Right ventricle myocardium inferior (tissue), 1 donor: ENCODE data around the gene MICU2. TPM values are rescaled to one million over a fixed set of nuclear protein-coding genes. Genes with fewer than 3 reads are reported as not detected.
A peak's percentile ranks its signal among the peaks of the same experiment; 100 is the strongest.
"Not testable (repeated sequence)": the region's sequence is repeated elsewhere in the genome, so short reads cannot be mapped to it uniquely, and the experiment has no call there.

Experiments used
- ATAC-seq: fragments of 200-7000 bp; cut with Tn5 transposase; one replicate; pipeline ENCODE4 v1.9.1; 2020; ENCODE audit warnings: mild to moderate bottlenecking, moderate library complexity
- DNase-seq: peaks from one replicate; pipeline ENCODE4 v3.0.0; 2021; ENCODE audit errors: missing footprints
- intact Hi-C: fragments of 100-400 bp; cut with DNase I; formaldehyde crosslinking; loops from one replicate; pipeline ENCODE4 v1.11.0; 2022
- total RNA-seq: library from RNA; stranded (reverse); fragmentation: NEBNext Ultra II Directional; extraction: Animal tissue kit (Norgen Biotek cat#: 25700); gene quantifications from one replicate; pipeline ENCODE4 v1.2.1, GENCODE V29; 2021
- donor health status: DM: no; HTN: yes; CAD: no; lungs with severe emphysema.

Gene MICU2
- total RNA-seq, 1 donor from 2014 or later = 60.7 TPM

DNA sequence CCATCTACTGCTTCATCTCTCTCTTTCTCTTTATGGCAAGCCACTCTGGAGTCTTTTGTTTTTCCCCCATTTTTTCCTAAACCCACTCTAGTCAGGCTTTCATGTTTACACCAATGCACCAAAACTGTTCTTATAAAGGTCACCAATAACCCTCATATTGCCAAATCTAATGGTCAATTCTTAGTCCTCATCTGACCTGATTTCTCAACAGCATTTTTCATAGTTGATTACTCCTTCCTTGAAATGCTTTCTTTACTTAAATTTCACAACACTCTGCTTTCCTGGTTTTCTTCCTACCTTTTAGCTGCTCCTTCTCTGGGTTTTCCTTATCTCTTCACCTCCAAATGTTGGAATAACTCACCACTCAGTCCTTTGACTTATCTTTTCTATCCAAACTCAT, 47.9 kb downstream of the MICU2 start:
- intact Hi-C loops = no loop called here
- ATAC-seq = no peak
- no peak for DNase-seq

DNA sequence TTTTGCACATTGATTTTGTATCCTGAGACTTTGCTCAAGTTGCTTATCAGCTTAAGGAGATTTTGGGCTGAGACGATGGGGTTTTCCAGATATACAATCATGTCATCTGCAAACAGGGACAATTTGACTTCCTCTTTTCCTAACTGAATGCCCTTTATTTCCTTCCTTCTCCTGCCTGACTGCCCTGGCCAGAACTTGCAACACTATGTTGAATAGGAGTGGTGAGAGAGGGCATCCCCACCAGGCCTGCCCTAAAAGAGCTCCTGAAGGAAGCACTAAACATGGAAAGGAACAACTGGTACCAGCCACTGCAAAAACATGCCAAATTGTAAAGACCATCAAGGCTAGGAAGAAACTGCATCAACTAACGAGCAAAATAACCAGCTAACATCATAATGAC, 50.7 kb downstream of the MICU2 start:
- DNase-seq, intact Hi-C loops, ATAC-seq: not testable (repeated sequence)

DNA sequence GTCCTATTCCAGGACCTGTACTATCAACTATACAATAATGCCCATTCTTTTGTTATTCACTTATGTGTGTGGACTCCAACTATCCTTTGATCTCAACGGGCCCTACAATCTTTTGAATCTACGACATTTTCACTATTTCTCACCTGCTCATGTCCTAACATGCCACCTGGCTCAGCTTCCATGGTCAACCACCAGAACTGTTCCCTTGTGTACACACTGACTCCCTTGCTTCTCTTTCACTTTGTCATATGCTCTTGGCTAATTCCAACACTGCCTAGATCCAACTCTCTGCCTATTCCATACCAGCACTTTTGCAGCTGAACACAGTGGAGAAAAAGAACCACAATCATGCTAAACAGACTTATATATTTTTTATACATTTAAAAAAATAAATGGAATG, 53.1 kb downstream of the MICU2 start:
- no peak for DNase-seq
- intact Hi-C loops = no loop called here
- ATAC-seq = no peak

DNA sequence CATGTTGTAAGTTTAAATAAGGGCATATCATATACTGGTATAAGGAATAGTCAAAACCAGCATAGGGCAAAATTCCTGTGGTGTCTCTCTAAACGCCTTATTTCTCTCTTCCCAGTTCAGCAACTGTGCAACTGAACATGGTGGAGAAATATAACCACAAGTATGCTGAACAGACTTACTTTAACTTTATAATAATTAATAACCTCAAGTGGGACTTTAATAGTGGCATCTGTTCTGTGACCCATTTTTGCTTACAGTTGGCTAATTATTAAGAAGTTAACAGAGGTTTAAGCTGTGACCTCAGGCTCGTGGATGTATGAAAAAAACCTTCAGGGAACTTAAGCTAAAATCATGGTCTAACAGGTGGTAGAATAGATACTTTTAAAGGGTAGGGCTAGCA, 54.3 kb downstream of the MICU2 start:
- intact Hi-C loops = no loop called here
- DNase-seq (no peak), ATAC-seq (no peak)

DNA sequence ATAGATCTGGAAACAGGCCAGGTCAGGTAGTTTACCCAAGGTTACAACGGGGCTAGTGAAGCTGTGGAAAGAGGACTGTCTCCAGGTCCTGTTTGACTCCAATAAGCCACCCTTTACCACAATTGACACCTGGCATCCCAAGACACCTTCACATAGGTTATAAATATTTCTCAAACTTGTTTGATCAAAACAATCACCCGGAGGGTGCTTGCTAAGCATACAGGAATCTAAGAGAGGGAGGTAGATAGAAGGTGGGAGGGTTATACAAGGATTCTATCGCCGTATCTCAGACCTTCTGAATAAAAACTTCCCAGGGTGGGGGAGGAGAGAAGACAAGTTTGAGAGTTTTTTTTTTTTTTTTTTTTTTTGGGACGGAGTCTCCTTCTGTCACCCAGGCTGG, 55.4 kb downstream of the MICU2 start:
- intact Hi-C loops = no loop called here
- ATAC-seq (no peak), DNase-seq (no peak)

DNA sequence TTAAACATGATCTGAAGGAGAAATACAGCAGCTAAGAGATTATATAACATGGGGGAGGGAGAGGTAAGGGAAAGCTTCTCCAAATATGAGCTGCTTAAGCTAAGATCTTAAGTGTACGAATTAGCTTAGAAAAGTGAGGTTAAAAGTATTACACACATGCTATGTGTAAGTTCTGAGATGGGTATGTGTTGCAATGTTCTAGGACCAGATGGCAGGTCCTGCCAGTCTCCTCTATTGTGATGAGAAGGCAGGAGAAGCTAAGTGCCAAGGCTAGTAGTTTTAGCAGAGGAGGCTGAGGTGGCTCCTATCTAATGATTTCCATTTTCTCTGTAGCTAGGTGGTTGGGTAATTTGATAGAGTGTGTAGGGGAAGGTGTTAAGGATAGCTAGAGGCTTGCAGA, 57.6 kb downstream of the MICU2 start:
- intact Hi-C loops = no loop called here
- DNase-seq (no peak), ATAC-seq (no peak)

DNA sequence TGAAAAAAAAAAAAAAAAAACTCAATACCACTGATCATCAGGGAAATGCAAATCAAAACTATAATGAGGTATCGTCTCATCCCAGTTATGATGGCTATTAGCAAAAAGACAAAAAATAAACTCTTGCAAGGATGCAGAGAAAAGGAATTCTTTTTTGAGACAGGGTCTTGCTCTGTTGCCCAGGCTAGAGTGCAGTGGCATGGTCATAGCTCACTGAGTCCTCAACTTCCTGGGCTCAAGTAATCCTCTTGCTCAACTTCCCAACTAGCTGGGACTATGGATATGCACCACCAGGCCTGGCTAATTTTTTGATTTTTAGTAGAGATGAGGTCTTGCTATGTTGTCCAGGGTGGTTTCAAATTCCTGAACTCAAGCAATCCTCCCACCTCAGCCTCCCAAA, 59.5 kb downstream of the MICU2 start:
- intact Hi-C loops = no loop called here
- ATAC-seq = no peak
- DNase-seq = no peak

DNA sequence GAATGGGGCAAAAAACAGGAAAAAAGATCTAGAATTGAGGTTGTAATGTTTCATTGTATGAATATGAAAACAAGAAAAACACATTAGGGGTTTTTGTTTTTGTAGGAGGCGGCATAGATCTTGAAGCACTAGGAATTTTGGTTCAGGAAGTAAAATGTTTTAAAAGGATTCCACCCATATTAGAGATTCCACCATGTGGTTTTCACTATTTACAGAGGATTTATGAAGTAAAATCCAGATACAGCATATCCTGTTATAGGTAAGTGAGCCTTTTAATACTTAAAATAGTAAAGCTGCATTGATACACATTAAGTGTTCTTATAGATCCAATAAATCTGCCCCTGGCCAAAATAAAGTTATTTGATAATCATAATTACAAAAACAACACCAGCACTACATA, 61.4 kb downstream of the MICU2 start:
- intact Hi-C loops = no loop called here
- ATAC-seq (no peak), DNase-seq (no peak)

DNA sequence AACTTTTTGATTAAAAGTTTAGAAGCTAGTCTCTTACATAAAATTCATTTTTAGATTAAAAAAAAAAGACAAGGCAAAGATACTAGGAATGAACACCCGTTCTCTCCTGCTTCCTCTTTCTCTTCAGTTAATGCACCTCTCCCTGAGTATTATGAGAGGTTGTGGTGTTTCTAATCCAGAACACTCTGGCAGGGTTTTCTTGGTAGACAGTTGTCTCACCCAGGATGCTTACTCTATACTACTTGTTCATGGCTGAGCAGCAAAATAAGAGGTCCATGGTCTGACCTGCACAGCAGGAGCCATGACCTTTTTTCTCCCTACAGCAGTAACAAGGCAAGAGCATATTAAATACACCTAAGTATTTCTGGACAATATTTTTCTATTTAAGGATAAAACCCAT, 62.0 kb downstream of the MICU2 start:
- intact Hi-C loops = no loop called here
- ATAC-seq = no peak
- no peak for DNase-seq

DNA sequence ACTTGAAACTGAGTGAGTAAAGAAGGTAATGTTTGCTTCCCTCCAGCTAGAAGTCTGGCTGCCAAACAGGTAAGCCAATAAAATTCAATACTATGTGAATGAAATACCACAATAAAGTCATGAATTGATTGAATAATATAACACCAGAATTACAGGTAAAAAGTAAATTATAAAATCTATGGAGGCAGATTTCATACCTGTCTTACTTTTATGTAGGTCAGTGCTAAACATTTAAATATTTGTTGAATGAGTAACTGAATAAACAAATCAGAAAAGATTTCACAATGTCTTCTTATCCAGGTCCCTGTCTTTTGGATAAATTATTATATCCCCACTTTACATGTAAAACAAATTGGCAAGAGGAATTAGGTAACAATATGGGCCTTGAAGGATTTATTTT, 62.7 kb downstream of the MICU2 start:
- ATAC-seq (no peak), DNase-seq (no peak)
- intact Hi-C loops = no loop called here

DNA sequence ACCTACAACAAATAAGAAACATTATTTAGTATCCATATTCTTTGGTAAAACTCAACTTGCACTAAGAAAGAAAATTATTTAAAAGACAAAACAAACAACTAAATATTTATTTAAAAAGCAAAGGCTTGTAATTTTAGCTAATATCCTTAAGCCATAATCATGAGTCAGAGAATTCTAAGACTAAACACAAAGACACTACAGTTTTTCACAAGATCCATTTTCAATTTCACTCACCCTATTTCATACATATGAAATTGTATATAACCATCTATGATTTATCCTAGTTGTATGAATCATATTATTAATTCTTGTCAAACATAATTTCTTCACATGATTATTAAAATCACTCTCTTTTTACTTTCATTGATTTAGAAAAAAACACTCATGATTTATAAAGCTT, 64.3 kb downstream of the MICU2 start:
- DNase-seq = no peak
- no peak for ATAC-seq
- intact Hi-C loops = no loop called here

DNA sequence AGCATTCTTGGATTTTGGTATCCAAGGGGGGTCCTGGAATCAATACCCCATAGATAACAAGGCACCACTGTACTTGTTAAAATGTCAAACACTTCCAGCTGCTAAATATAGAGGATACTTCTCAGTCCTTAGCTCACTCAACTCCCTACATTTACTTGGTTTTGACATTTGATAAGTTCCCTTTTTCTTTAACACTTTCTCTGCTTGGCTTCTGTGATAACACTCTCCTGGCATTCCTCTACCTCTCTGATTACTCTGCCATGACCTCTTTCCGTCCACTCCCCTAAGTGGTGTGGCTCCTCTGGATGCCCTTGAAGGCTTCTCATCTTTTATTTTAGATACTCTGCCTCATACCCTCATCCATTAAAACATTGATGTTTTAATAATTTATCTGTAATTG, 65.2 kb downstream of the MICU2 start:
- ATAC-seq = peak; percentile 69
- intact Hi-C loops = no loop called here
- no peak for DNase-seq

DNA sequence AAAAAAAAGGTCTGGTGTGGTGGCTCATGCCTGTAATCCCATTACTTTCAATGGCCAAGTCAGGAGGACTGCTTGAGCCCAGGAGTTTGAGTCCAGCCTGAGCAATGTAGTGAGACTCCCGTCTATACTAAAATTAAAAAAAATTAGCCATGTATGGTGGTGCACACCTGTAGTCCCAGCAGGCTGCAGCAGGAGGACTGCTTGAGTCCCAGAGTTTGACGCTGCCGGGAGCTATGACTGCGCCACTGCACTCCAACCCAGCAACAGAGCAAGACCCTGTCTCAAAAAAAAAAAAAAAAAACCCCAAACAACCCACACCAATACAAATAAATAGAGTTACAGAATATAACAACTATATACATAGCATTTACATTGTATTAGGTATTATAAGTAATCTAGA, 65.7 kb downstream of the MICU2 start:
- intact Hi-C loops = no loop called here
- ATAC-seq = no peak

DNA sequence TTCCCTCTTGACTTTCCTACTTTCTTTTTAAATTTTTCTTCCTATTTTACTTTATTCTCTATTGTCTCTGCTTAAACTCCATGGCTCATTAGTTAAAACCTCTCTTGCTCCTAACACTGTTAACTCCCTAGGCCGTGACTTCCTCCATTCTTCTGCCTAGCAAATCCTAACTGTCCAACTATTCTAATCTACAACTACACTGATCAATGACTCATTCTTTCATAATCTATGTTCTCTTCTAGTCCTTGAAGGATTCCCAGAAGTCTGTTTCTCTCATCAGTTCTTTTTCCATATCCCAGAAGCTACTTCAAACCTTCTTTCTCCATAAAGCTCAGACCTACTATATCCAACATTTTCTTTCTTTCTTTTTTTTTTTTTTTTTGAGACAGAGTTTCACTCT, 66.9 kb downstream of the MICU2 start:
- DNase-seq = no peak
- no peak for ATAC-seq
- intact Hi-C loops = no loop called here

More for the DNA sequence above, 65.7 kb downstream of the MICU2 start:
- no peak for DNase-seq

DNA sequence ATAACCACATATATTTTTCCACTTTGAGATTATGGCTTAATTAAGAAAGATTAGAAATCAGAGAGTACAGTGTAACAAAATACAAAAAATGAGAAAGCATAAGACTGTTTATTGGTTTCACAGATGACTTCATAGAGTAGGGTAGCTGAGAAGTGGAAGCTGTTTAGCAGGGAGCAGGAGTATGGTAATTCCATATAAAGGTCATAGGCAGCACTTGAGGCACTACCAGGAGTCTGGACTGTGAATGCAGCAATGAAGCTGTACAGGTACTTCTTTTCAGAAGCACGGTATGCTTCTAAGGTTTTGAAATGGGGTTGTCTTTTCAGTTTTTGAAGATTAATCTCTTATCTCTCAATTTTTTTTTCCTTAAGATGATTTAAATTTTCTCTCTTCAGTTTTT, 69.2 kb downstream of the MICU2 start:
- intact Hi-C loops = no loop called here
- DNase-seq (no peak), ATAC-seq (no peak)

DNA sequence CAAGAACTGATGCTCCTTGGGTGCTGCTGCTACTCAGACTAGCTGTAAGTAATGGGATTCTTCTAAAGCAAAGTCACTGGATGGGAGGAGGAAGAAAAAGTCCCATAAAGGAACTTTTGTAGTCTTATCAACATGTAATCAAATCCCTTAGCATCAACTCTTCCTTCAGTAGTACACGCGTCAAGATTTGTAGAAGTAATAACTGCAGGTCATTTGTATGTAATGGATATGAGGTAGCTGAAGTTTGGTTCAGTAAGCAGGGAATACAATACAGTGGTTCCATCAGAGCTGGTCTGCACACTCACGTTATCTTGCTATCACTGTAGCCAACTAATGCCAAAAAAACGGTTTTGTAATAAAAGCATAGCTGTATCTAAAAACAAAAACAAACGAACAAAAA, 72.5 kb downstream of the MICU2 start:
- DNase-seq = no peak
- no peak for ATAC-seq
- intact Hi-C loops = no loop called here

DNA sequence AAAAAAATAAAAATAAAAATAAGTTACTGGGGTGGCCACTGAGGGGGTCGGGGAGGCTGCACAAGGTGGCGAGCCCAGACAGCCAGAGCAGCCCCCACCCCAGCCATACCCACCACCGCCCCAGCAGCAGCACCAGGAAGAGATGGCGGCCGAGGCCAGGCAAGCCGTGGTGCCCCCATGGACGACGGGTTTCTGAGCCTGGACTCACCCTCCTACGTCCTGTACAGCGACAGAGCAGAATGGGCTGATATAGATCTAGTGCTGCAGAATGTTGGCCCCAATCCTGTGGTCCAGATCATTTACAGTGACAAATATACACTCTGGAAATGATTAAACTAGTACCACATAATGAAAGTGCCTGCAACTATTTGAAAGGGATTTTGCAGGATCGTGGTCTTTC, 73.3 kb downstream of the MICU2 start:
- intact Hi-C loops = no loop called here
- no peak for ATAC-seq
- no peak for DNase-seq

DNA sequence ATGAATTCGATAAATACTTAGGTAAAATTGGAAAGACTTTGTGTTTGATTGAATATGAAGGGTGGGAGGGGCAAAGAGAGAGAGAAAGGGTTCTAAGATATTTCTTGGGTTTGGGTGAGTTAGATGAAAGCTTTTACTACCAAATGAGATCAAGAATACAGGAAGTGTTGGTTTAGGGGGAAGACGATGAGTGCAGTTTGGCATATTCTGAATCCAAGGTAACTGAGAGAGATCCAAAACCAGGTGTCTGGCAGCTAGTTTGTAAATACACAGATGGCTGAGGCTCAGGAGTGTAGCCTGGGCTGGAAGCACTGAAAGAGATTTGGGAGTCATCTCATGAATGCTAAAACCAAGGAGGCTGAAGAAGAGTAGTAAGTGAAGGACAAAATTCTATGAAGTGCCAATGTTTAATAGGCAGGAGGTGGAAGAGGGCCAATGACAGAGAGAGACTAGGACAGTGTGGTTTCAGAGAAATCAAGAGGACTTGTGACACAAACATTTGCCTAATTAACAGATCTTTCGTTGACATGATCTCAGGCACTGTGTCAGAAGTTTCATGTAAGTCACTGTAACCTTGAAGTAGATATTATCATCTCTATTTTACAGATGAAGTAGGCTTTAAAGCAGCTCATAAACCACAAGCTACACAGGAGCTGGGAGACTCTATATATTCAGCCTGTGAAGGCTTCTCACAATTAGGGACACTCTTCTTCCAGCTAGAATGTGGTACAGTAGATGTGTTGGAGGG, 74.7 kb downstream of the MICU2 start:
- intact Hi-C loops = no loop called here
- no peak for ATAC-seq
- DNase-seq = no peak

DNA sequence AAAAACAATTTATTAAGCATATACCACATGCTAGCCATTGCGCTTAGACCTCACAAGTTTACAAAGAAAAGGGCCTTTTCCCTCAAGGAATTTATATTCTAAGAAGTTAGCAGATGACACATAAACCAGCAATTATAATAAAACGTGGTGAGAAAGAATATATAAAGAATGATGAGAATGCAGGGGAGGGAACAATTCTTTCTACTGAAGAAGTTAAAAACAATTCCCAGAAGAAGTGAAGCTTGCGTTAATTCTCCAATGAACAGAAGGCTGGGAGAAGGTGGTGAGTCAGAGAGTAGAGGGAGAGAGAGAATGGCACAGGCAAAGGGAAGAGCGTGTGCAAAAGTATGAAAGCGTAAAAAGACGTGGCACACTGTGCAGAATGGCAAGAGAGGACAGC, 75.4 kb downstream of the MICU2 start:
- intact Hi-C loops = no loop called here
- DNase-seq (no peak), ATAC-seq (no peak)

DNA sequence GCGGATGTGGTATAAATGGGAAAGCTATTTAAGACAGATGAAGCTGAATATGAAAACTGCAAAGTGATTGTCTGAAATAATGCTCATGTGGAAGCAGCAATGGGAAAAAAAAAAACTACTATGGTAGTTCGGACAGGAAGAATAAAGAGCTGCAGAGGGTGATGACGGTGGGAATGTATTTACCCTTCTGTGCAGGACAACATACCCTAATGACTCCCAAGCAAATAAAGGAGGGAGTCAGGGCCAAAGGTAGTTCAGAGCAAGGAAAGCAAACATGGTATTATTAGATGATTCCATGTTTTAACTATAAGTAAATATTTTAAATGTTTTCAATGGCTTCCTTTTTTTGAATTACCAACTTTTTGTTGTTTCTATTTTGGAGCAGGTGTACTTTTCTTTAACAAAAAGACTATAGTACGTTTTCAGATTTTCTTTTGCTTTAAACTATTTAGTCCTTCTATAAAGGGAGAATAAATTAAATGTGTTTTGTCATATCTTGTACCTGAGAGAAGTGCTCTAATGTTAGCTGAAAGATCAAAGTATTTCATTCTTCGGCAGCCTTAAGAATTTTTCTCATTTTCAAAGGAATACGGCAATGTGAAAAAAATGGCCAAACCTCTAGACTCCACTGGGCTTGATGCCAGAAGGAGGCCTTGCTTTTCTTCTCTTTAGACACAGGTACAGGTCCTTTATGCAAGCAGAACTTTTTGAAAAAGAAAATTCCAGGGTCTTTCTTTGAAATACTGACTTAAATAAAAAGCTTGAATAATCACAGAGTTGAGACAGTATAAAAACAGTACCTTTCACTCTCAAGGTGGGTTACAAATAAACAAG, 77.0 kb downstream of the MICU2 start:
- intact Hi-C loops = no loop called here
- DNase-seq (no peak), ATAC-seq (no peak)

DNA sequence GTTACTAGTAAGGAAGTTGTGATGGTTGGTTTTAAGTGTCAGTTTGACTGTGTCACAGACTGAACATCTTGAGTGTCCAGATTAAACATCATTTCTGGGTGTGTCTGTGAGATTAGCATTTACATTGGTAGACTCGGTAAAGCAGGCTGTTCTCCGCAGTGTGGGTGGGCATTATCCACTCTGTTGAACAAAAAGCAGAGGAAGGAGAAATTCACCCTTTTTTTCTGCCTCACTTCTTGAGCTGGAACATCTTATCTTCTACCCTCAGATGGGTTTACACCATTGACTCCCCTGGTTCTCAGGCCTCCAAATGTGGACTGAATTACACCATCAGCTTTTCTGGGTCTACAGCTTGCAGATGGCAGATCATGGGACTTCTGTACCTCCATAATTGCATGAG, 81.1 kb downstream of the MICU2 start:
- ATAC-seq = no peak
- intact Hi-C loops = no loop called here
- DNase-seq = no peak
